Trophoblast cell (in vitro differentiated cells and primary cell): ENCODE results near the gene ANKRD52.

Source experiments
- DNase-seq, 2 donors: peaks; one replicate each; pipeline ENCODE4 v3.0.0-alpha.2; 2016
- H2AFZ ChIP-seq: 2 replicates; pipeline ENCODE4 v1.6.1; 2013; ENCODE audit warnings: low read length, moderate library complexity, mild to moderate bottlenecking; ENCODE audit not compliant: insufficient read depth, poor library complexity
- H2AK5ac ChIP-seq: 2 replicates; pipeline ENCODE4 v1.6.1; 2013; ENCODE audit warnings: mild to moderate bottlenecking, low read length
- H2BK120ac ChIP-seq: 2 replicates; pipeline ENCODE4 v1.6.1; 2013; ENCODE audit warnings: low read length, mild to moderate bottlenecking, moderate library complexity; ENCODE audit not compliant: insufficient read depth, poor library complexity
- H2BK12ac ChIP-seq: 2 replicates; pipeline ENCODE4 v1.6.1; 2013; ENCODE audit warnings: mild to moderate bottlenecking, low read length, moderate library complexity
- H2BK5ac ChIP-seq: 2 replicates; pipeline ENCODE4 v1.6.1; 2013; ENCODE audit warnings: low read length, low read depth, moderate library complexity, mild to moderate bottlenecking; ENCODE audit not compliant: poor library complexity
- H3K14ac ChIP-seq: 2 replicates; pipeline ENCODE4 v1.6.1; 2013; ENCODE audit warnings: mild to moderate bottlenecking, low read length
- H3K18ac ChIP-seq: 2 replicates; pipeline ENCODE4 v1.6.1; 2013; ENCODE audit warnings: mild to moderate bottlenecking, low read length
- H3K23ac ChIP-seq: 2 replicates; pipeline ENCODE4 v1.6.1; 2013; ENCODE audit warnings: low read length
- H3K27ac ChIP-seq: 2 replicates; pipeline ENCODE4 v1.5.1; 2013; ENCODE audit warnings: low read depth, mild to moderate bottlenecking, inconsistent platforms, low read length, moderate library complexity
- H3K27me3 ChIP-seq: 2 replicates; pipeline ENCODE4 v1.6.1; 2013; ENCODE audit warnings: inconsistent platforms, mild to moderate bottlenecking, low read length, moderate library complexity; ENCODE audit not compliant: insufficient read depth
- H3K36me3 ChIP-seq, 2 experiments: 1 replicate in 1 of 2; 2 replicates in 1 of 2; pipeline ENCODE4 v1.6.1; 2013; ENCODE audit warnings: low read length in 2 of 2, mild to moderate bottlenecking in 2 of 2, moderate library complexity in 1 of 2; ENCODE audit not compliant: insufficient read depth in 2 of 2, control insufficient read depth in 1 of 2
- H3K4ac ChIP-seq: 2 replicates; pipeline ENCODE4 v1.6.1; 2013; ENCODE audit warnings: low read depth, mild to moderate bottlenecking, low read length, moderate library complexity
- H3K4me1 ChIP-seq, 2 experiments: 1 replicate in 1 of 2; 2 replicates in 1 of 2; pipeline ENCODE4 v1.6.1; 2013; ENCODE audit warnings: low read length in 2 of 2, mild to moderate bottlenecking in 2 of 2, moderate library complexity in 1 of 2; ENCODE audit not compliant: insufficient read depth in 2 of 2, control insufficient read depth in 1 of 2
- H3K4me2 ChIP-seq: 2 replicates; pipeline ENCODE4 v1.6.1; 2013; ENCODE audit warnings: inconsistent platforms, mild to moderate bottlenecking, low read length, moderate library complexity
- H3K4me3 ChIP-seq: 2 replicates; pipeline ENCODE4 v1.5.1; 2013; ENCODE audit warnings: mild to moderate bottlenecking, low read depth, low read length, inconsistent platforms
- H3K79me1 ChIP-seq: one replicate; pipeline ENCODE4 v1.6.1; 2013; ENCODE audit warnings: low read length
- H3K79me2 ChIP-seq: 2 replicates; pipeline ENCODE4 v1.6.1; 2013; ENCODE audit warnings: low read length, mild to moderate bottlenecking; ENCODE audit not compliant: control insufficient read depth, insufficient read depth, poor library complexity
- H3K9ac ChIP-seq: 2 replicates; pipeline ENCODE4 v1.6.1; 2013; ENCODE audit warnings: mild to moderate bottlenecking, low read length
- H3K9me3 ChIP-seq: 2 replicates; pipeline ENCODE4 v1.6.1; 2013; ENCODE audit warnings: low read depth, mild to moderate bottlenecking, control low read depth, inconsistent platforms, low read length; ENCODE audit not compliant: insufficient read depth
- H4K12ac ChIP-seq: 2 replicates; pipeline ENCODE4 v1.6.1; 2013; ENCODE audit warnings: low read depth, mild to moderate bottlenecking, low read length, moderate library complexity
- H4K8ac ChIP-seq: 2 replicates; pipeline ENCODE4 v1.6.1; 2013; ENCODE audit warnings: low read depth, mild to moderate bottlenecking, low read length, moderate library complexity
- H4K91ac ChIP-seq: one replicate; pipeline ENCODE4 v1.6.1; 2013; ENCODE audit warnings: low read depth, mild to moderate bottlenecking, low read length, moderate library complexity
- WGBS: extraction: QIAGEN DNeasy Blood & Tissue Kit; methylation state at CpG from one replicate; pipeline ENCODE4 v1.1.7; 2013; ENCODE audit warnings: missing lambda C conversion rate; ENCODE audit not compliant: insufficient read length, insufficient coverage; ENCODE audit errors: extremely low coverage; 5-methylcytosine and 5-hydroxymethylcytosine counted together

ANKRD52 gene

GRCh38 chr12:56229082-56229481, 29.1 kb downstream of the ANKRD52 start:
- no peak overlapping the region for H3K9ac ChIP-seq
- no peaks in the 10 kb centered on the region for H3K79me2 ChIP-seq
- H2BK5ac ChIP-seq: no peak overlapping the region
- no peaks in the 10 kb centered on the region for H3K9me3 ChIP-seq
- no peak overlapping the region for H3K18ac ChIP-seq
- no peak overlapping the region for H3K23ac ChIP-seq
- H3K14ac ChIP-seq: no peak overlapping the region
- no peak overlapping the region for H3K27ac ChIP-seq
- H3K4me3 ChIP-seq: no peak overlapping the region
- peaks cover 0 to 4% of the 10 kb centered on the region in 2 experiments for H3K4me1 ChIP-seq
- H3K79me1 ChIP-seq: no peaks in the 10 kb centered on the region
- peaks cover 0 to 2% of the 10 kb centered on the region in 2 experiments for H3K36me3 ChIP-seq
- no peak overlapping the region for H2BK12ac ChIP-seq
- H4K12ac ChIP-seq: no peak overlapping the region
- no peaks in the 10 kb centered on the region for H3K27me3 ChIP-seq
- no CpG with 5 or more reads among the region's 7 CpGs for WGBS
- H3K4me2 ChIP-seq: no peak overlapping the region
- H2AFZ ChIP-seq: no peak overlapping the region
- no peak overlapping the region for H2AK5ac ChIP-seq
- H4K91ac ChIP-seq: no peak overlapping the region
- H3K4ac ChIP-seq: no peak overlapping the region
- H4K8ac ChIP-seq: no peak overlapping the region
- no peak overlapping the region for H2BK120ac ChIP-seq
- DNase-seq: no peak

GRCh38 chr12:56224954-56225353, 33.2 kb downstream of the ANKRD52 start:
- Histone ChIP-seq H3K9ac (no peak overlapping the region), H3K36me3 (peaks cover 0 to 2% of the 10 kb centered on the region in 2 experiments), H4K8ac (no peak overlapping the region), H3K79me1 (peaks cover 15% of the 10 kb centered on the region), H3K4me2 (no peak overlapping the region), H4K12ac (no peak overlapping the region), H3K4me3 (no peak overlapping the region), H3K14ac (no peak overlapping the region), H3K4ac (no peak overlapping the region), H3K27ac (no peak overlapping the region), H3K18ac (no peak overlapping the region), H3K9me3 (peaks cover 3% of the 10 kb centered on the region), H2BK120ac (no peak overlapping the region), H4K91ac (no peak overlapping the region), H2AFZ (no peak overlapping the region), H2BK5ac (no peak overlapping the region), H2AK5ac (no peak overlapping the region), H3K4me1 (peaks cover 2 to 19% of the 10 kb centered on the region in 2 experiments), H3K79me2 (peaks cover 5% of the 10 kb centered on the region), H3K23ac (no peak overlapping the region), H3K27me3 (no peaks in the 10 kb centered on the region), H2BK12ac (no peak overlapping the region)
- DNase-seq: no peak
- WGBS: no CpG with 5 or more reads among the region's 11 CpGs

DNA sequence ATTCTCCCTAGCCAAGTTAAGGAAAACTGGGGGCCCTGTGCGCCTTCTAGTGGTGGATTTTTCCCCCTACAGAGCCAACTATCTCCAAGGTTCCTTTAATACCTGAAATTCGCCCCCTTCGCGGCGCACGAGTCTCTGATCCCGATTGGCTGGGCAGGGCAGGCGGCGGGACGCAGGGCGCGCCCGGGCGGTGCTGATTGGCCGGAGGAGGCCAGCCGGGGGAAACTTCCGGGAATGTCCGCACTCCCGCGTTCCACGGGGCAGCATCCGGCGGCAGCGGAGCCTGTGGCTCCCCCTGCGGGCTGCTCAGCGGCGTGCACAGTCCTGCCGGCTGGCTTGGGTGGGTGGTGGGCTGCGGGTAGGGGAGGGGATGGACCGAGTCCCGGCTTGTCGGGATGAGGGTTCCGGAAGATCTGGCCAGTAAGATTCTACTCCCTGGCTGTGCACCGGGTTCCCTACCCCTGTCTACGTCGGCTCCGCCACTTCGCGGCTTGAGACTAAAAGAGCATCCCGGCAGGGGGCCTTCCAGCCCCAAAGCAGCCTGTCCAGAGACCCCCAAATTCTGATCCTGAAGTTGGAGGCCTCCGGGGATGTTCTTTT, 34.0 kb downstream of the ANKRD52 start, which contains the start of gene NABP2:
TSS of gene NABP2 (plus strand) at position 241 of the 600 bp plus-strand sequence. CDS start 515 bp downstream, outside the sequence.
- Histone ChIP-seq H3K18ac (peak within 1 kb of the TSS; percentile 22), H4K91ac (peak within 1 kb of the TSS; percentile 72)
- WGBS: no CpG with 5 or more reads among the region's 41 CpGs

GRCh38 chr12:56223571-56224101, 34.5 kb downstream of the ANKRD52 start:
- no peak overlapping the region for H3K4me3 ChIP-seq

More for the DNA sequence above, 34.0 kb downstream of the ANKRD52 start, which contains the start of gene NABP2:
- Histone ChIP-seq H2AK5ac (peak within 1 kb of the TSS; percentile 23), H3K4me3 (peak within 1 kb of the TSS; percentile 70), H3K14ac (peak within 1 kb of the TSS; percentile 73), H4K12ac (peak within 1 kb of the TSS; percentile 39), H3K23ac (no peak within 1 kb of the TSS), H3K9ac (peak within 1 kb of the TSS; percentile 79), H4K8ac (peak within 1 kb of the TSS; percentile 92), H3K4me2 (peak within 1 kb of the TSS; percentile 77), H3K79me2 (peaks cover 5% of the 10 kb centered on the region), H2AFZ (peak within 1 kb of the TSS; percentile 72), H3K9me3 (peaks cover 3% of the 10 kb centered on the region), H3K4ac (no peak within 1 kb of the TSS), H2BK120ac (peak within 1 kb of the TSS; percentile 68), H2BK5ac (no peak within 1 kb of the TSS), H3K79me1 (peaks cover 15% of the 10 kb centered on the region), H2BK12ac (no peak within 1 kb of the TSS), H3K27ac (peak within 1 kb of the TSS; percentile 58), H3K27me3 (no peaks in the 10 kb centered on the region), H3K4me1 (peaks cover 2 to 19% of the 10 kb centered on the region in 2 experiments), H3K36me3 (peaks cover 0 to 3% of the 10 kb centered on the region in 2 experiments)
- peak; percentile 99 for DNase-seq

More at GRCh38 chr12:56223571-56224101, 34.5 kb downstream of the ANKRD52 start:
- Histone ChIP-seq H2BK120ac (peak overlapping the region; percentile 68), H3K9me3 (peaks cover 3% of the 10 kb centered on the region), H3K27me3 (no peaks in the 10 kb centered on the region), H3K9ac (peak overlapping the region; percentile 42), H2BK12ac (no peak overlapping the region), H3K4me2 (peak overlapping the region; percentile 77), H3K79me1 (peaks cover 15% of the 10 kb centered on the region), H2BK5ac (no peak overlapping the region), H4K91ac (peak overlapping the region; percentile 72), H3K36me3 (peaks cover 0 to 2% of the 10 kb centered on the region in 2 experiments), H3K14ac (peak overlapping the region; percentile 73), H3K4ac (no peak overlapping the region), H2AFZ (peak overlapping the region; percentile 72), H4K12ac (no peak overlapping the region), H3K23ac (no peak overlapping the region), H3K18ac (no peak overlapping the region), H3K4me1 (peaks cover 2 to 19% of the 10 kb centered on the region in 2 experiments), H3K79me2 (peaks cover 5% of the 10 kb centered on the region), H2AK5ac (no peak overlapping the region), H3K27ac (peak overlapping the region; percentile 58), H4K8ac (peak overlapping the region; percentile 92)
- no CpG with 5 or more reads among the region's 15 CpGs for WGBS
- no peak for DNase-seq
